DMS 273 (cell line): ENCODE data around the gene FMOD.
A peak's percentile ranks its signal among the peaks of the same experiment; 100 is the strongest.

ENCODE experiments used
- DNase-seq: peaks from one replicate; lab custom pipeline; 2025; ENCODE audit not compliant: unreplicated experiment; lab: John Stamatoyannopoulos, UW

FMOD gene

DNA sequence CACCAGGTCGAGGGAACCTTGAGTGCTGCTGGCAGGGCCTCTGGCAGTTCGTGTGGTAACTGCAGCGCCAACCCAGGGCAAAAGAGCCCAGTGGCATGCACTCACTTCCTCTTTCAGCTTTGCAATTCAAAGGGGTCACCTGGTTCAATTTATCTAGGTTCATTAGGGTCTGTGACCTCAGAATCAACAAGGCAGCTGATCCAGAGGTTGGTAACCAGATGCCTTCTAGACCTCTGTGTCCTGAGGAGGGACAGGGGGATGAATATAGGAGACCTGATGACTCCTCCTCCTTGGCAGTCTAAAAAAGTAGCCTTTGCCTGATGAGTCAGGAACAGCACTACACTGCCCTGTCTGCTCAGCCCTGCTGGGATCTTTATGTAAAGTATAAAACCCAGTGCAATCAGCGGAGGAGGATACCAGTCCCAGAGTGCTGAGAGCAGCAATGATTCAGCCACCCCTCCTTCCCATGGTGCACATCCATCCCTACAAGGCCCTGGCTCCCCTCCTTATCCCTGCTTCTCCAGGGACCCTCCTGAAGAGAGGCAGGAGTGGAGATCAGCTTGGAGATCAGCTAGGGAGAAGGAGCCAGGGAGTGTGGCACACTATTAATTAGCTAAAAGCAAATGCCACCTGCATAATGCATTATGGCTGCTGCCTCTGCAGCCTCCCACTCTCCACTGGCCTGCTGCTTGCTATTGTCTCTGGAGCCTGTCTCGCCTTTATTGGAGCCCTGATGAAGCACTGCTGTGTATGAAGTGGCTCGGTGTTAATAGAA is 11.2 kb upstream of the FMOD start:
- peak; percentile 56 for DNase-seq

- DNase-seq: peak; percentile 66
Observed at GRCh38 chr1:203360547-203361185, 9.7 kb upstream of the FMOD start.

DNA sequence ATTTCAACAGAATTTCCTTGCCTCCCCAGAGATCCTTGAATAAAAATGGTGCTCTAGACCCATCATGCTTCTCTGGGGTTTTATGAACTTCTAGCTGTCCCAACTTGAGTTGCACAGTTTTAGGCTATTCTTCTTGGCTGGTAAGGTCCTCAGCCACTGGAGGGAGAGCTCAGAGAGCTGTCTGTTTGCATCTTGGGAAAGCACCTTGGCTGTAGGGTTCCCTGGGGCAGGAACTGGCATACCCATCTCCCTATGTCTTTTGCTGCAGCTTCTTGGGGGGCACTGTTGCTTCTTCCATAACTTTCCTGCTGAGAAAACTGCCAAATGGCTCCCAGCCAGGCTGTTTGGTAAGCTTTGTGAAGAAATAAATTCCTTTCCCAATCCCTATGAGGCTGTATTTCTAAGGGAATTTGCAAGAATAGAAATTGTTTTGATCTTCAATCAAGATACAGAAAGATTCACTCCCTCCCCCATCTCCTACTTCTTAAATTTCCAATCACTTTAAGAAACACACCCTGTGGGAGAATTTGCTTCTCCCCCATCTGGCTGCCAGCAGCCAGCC is 8.2 kb upstream of the FMOD start:
- peak; percentile 33 for DNase-seq

DNA sequence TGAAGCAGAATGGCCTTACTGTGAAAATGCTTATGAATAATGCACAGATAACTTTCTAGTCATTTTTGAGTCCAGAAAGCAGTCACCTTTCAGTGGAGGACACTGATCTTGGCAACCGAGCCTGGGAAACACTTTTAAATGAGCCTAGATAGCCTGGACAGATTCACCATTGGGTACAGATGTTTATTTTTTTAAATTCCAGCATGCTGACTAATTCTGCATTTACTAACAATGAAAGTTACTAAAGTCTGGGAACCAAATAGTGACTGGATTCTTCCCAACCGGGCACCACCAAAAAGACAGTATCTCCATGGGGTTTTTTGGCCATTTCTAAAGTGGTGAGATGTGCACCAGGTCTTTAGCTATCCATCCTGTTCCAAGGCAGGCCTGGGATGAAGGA is 3.3 kb upstream of the FMOD start:
- DNase-seq: no peak

GRCh38 chr1:203353486-203353885 is 2.6 kb upstream of the FMOD start:
- DNase-seq: no peak

- no peak for DNase-seq
Observed at GRCh38 chr1:203349773-203350524, 973 bp downstream of the FMOD start.

DNA sequence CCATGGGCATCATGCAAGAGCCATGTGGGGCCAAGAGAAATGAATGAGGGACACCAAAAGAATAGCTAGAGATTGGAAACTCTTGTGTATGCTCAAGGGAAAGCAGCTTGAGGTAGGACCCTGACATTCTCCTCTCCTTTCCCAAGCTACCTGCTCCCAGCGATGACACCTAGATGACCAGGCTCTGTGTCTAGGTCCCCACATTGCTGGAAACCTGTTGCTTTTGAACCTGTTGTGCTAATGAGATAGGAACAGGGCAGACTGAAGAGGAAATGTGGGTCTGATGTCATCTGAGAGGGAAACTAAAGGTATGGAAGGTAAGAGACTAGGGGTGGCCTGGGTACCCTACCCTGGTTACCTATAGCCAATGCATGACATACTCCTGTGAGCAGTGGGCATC is 1.8 kb downstream of the FMOD start:
- no peak for DNase-seq

- no peak for DNase-seq
Observed at GRCh38 chr1:203346769-203347102, 4.2 kb downstream of the FMOD start.

- no peak for DNase-seq
Observed at GRCh38 chr1:203346060-203346768, 4.7 kb downstream of the FMOD start.

DNA sequence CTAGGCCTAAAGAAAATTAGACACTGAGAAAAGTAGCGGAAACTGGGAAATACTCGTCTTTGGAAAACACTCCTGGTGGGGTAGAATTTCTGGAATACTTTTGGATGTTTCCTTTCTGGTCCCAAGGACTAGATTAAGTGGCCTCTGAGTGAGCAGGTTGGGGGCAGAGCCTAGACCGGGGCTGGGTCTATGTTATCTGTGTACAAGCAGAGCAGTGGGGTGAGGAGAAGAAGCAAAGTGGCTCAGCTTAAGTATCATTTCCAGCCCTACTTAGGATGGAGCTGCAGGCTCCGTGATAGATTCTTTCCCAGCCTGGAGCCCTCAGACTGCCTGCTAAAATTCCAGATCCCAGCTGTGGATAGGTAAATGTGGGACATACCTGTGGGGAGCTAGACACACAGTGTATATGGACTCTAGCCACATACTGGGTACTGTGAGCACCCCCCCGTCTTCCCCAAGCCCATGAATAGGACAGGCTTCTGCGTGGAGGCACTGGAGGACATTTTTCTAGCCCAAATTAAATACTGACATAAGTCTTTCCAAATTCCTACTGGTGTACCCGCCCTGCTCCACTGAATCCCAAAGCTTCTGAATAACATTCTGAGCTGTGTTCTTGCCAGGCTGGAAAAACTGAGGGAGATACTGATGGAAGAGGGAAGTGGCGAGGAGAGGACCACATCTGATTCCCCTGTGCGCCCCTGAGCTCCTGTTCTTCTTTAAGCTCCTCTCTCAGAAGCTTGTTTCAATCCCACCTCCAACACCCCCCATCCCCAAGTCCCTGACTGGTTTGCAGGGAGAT is 6.8 kb downstream of the FMOD start:
- no peak for DNase-seq

- peak; percentile 86 for DNase-seq
Observed at GRCh38 chr1:203342192-203342940, 8.6 kb downstream of the FMOD start.

- DNase-seq: peak; percentile 96
Observed at GRCh38 chr1:203340112-203340790, 10.7 kb downstream of the FMOD start.

GRCh38 chr1:203338335-203339036 is 12.4 kb downstream of the FMOD start:
- peak; percentile 85 for DNase-seq

DNA sequence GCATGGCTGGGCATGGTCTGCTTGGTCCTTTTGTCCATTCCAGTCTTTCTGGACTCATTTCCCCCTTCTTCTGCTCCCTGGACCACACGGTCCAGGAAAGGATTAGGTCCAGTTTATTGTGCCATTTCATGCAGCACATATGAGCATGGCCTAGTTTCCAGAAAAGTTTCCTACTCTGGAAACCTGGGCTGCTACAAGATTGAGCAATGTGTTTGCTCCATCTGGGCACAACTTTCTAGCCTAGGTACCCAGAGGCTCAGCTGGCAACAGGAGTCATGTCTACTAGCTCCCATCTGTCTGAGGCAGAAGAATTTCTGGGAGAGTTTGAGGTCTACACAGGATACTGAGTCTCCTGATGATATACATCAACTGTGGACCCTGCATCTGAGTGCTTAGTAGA is 14.8 kb downstream of the FMOD start:
- peak; percentile 79 for DNase-seq

GRCh38 chr1:203335503-203335902 is 15.4 kb downstream of the FMOD start:
- DNase-seq: no peak

DNA sequence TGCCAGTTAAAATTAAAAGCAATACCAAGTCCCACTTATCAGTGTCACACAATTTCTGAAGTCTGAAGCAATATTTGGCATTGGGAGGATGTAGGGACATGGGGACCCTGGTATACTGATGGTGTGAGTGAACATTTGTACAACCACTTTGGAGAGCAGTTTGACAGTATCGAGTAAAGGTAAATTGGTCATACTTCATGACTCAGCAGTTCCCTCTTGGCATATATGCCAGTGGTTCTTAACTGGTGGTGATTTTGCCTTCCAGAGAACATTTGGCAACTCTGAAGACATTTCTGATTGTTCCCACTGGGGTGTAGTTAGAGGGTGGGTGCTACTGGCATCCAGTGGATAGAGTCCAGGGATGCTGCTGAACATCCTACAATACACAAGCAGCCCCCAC is 19.7 kb downstream of the FMOD start:
- DNase-seq: peak; percentile 29

GRCh38 chr1:203328714-203329122 is 22.2 kb downstream of the FMOD start:
- DNase-seq: peak; percentile 31

DNA sequence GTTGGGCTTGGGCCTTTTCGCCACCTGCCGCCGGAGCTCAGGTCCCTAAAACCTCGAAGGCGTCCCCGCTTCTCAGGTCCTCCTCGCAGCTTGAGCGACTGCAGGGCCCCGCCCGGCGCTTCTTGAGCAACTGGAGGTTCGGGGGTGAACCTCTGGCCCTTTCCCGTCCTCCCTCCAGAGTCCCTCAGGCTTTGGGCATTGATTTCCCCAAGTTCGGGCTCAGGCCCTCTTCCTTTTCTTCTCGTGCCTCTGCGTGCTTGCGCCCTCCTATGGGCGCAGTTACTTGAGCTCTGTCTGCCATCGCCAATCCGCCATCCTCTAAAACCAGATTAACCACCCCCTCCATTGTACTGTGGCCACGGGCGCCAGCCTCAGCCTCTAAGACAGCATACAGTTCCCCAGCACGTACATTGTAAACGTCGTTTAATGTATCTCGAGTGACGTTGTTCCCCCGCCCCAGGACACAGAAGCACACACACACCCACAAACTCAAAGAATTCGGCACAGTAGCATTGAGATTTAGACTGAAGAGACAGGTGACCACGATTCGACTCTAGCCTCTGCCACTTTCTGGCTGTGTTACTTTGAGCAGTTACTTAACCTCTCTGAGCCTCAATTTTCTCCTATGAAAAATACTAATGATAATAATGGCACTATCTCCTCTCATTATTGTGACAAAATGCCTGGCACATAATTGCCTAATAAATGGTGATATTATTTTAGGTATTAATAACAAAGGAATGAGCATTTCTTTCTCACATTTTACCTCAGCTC is 23.1 kb downstream of the FMOD start:
- peak; percentile 93 for DNase-seq
